H1 (cell line): Measurements from ENCODE around the gene LDLRAD4. TPM values are rescaled to one million over a fixed set of nuclear protein-coding genes. Genes with fewer than 3 reads are reported as not detected.

ENCODE experiments used
- BRCA1 ChIP-seq: IDR thresholded peaks from 2 replicates; pipeline ENCODE4 v1.6.1; 2012; ENCODE audit warnings: low read depth, low read length, improper control_type of control experiment
- CBX5 ChIP-seq: fragments of 300-800, 300-1000 bp; sonication (generic); IDR thresholded peaks from 2 replicates; pipeline ENCODE4 v1.7.1; 2016; ENCODE audit warnings: antibody characterized with exemption, low read length, low read depth
- EGR1 ChIP-seq: IDR thresholded peaks from 2 replicates; pipeline ENCODE4 v1.6.1; 2011; ENCODE audit warnings: low read depth, low read length, borderline replicate concordance
- RAD21 ChIP-seq, 2 experiments: IDR thresholded peaks in 1 of 2; conservative IDR thresholded peaks in 1 of 2; 2 replicates each; pipeline ENCODE4 v1.6.1; 2011; ENCODE audit warnings: low read depth in 2 of 2, low read length in 2 of 2, improper control_type of control experiment in 1 of 2, inconsistent platforms in 1 of 2, mild to moderate bottlenecking in 1 of 2, moderate library complexity in 1 of 2
- RFX5 ChIP-seq: IDR thresholded peaks from 2 replicates; pipeline ENCODE4 v1.6.1; 2011; ENCODE audit warnings: low read depth, low read length, improper control_type of control experiment, borderline replicate concordance
- polyA plus RNA-seq, 7 experiments: library from polyadenylated mRNA; depleted of rRNA in 3 of 7; stranded (reverse) in 5 of 7; unstranded in 2 of 7; fragments of >200 nt in 5 of 7; fragments of 200-250 nt in 2 of 7; gene quantifications; 1 replicate in 5 of 7; 2 replicates in 1 of 7; 4 replicates in 1 of 7; pipeline versions ENCODE4 v1.2.1 to v1.2.3, GENCODE V29; 2011 to 2013; ENCODE audit warnings: missing spikeins in 2 of 7, mixed read lengths in 2 of 7
- total RNA-seq: library from RNA; stranded (reverse); fragmentation: NEBNext Ultra II Directional; extraction: Animal tissue kit (Norgen Biotek cat#: 25700); gene quantifications from 2 replicates; pipeline ENCODE4 v1.2.1, GENCODE V29; 2021
- TF ChIP-seq, protein P1 (sequence below): fragments of 300-600 bp; sonication (generic); IDR thresholded peaks from 2 replicates; pipeline ENCODE4 v1.7.1; 2012; ENCODE audit warnings: low read length, moderate library complexity, mild to moderate bottlenecking, inconsistent platforms; ENCODE audit not compliant: insufficient replicate concordance

The LDLRAD4 gene
- total and polyA plus RNA-seq, 2 of the 8 experiments (the other 6 are each of a cell fraction or from before 2014, with no cell fraction given) = 0.77 to 1.4 TPM

DNA sequence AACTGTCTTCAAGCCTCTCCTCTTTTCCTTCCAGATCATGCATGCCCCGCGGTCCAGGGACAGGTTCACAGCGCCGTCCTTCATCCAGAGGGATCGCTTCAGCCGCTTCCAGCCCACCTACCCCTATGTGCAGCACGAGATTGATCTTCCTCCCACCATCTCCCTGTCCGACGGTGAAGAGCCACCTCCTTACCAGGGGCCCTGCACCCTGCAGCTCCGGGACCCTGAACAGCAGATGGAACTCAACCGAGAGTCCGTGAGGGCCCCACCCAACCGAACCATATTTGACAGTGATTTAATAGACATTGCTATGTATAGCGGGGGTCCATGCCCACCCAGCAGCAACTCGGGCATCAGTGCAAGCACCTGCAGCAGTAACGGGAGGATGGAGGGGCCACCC, 426.5 kb downstream of the LDLRAD4 start (continued):
- TF ChIP-seq, protein P1, sequence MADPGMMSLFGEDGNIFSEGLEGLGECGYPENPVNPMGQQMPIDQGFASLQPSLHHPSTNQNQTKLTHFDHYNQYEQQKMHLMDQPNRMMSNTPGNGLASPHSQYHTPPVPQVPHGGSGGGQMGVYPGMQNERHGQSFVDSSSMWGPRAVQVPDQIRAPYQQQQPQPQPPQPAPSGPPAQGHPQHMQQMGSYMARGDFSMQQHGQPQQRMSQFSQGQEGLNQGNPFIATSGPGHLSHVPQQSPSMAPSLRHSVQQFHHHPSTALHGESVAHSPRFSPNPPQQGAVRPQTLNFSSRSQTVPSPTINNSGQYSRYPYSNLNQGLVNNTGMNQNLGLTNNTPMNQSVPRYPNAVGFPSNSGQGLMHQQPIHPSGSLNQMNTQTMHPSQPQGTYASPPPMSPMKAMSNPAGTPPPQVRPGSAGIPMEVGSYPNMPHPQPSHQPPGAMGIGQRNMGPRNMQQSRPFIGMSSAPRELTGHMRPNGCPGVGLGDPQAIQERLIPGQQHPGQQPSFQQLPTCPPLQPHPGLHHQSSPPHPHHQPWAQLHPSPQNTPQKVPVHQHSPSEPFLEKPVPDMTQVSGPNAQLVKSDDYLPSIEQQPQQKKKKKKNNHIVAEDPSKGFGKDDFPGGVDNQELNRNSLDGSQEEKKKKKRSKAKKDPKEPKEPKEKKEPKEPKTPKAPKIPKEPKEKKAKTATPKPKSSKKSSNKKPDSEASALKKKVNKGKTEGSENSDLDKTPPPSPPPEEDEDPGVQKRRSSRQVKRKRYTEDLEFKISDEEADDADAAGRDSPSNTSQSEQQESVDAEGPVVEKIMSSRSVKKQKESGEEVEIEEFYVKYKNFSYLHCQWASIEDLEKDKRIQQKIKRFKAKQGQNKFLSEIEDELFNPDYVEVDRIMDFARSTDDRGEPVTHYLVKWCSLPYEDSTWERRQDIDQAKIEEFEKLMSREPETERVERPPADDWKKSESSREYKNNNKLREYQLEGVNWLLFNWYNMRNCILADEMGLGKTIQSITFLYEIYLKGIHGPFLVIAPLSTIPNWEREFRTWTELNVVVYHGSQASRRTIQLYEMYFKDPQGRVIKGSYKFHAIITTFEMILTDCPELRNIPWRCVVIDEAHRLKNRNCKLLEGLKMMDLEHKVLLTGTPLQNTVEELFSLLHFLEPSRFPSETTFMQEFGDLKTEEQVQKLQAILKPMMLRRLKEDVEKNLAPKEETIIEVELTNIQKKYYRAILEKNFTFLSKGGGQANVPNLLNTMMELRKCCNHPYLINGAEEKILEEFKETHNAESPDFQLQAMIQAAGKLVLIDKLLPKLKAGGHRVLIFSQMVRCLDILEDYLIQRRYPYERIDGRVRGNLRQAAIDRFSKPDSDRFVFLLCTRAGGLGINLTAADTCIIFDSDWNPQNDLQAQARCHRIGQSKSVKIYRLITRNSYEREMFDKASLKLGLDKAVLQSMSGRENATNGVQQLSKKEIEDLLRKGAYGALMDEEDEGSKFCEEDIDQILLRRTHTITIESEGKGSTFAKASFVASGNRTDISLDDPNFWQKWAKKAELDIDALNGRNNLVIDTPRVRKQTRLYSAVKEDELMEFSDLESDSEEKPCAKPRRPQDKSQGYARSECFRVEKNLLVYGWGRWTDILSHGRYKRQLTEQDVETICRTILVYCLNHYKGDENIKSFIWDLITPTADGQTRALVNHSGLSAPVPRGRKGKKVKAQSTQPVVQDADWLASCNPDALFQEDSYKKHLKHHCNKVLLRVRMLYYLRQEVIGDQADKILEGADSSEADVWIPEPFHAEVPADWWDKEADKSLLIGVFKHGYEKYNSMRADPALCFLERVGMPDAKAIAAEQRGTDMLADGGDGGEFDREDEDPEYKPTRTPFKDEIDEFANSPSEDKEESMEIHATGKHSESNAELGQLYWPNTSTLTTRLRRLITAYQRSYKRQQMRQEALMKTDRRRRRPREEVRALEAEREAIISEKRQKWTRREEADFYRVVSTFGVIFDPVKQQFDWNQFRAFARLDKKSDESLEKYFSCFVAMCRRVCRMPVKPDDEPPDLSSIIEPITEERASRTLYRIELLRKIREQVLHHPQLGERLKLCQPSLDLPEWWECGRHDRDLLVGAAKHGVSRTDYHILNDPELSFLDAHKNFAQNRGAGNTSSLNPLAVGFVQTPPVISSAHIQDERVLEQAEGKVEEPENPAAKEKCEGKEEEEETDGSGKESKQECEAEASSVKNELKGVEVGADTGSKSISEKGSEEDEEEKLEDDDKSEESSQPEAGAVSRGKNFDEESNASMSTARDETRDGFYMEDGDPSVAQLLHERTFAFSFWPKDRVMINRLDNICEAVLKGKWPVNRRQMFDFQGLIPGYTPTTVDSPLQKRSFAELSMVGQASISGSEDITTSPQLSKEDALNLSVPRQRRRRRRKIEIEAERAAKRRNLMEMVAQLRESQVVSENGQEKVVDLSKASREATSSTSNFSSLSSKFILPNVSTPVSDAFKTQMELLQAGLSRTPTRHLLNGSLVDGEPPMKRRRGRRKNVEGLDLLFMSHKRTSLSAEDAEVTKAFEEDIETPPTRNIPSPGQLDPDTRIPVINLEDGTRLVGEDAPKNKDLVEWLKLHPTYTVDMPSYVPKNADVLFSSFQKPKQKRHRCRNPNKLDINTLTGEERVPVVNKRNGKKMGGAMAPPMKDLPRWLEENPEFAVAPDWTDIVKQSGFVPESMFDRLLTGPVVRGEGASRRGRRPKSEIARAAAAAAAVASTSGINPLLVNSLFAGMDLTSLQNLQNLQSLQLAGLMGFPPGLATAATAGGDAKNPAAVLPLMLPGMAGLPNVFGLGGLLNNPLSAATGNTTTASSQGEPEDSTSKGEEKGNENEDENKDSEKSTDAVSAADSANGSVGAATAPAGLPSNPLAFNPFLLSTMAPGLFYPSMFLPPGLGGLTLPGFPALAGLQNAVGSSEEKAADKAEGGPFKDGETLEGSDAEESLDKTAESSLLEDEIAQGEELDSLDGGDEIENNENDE = no peak
- TF ChIP-seq EGR1 (no peak), RFX5 (no peak), BRCA1 (no peak), RAD21 (IDR thresholded peaks at IDR 0.05 in 1 of 2, conservative IDR thresholded peaks at IDR 0.05 in 1 of 2; ENCODE audit: low read depth in 2 of 2, low read length in 2 of 2) (no peak), CBX5 (no peak)
